Measurements from ENCODE around the gene CMTM1. TPM values are rescaled to one million over a fixed set of nuclear protein-coding genes. Genes with fewer than 3 reads are reported as not detected.
"Not testable (repeated sequence)": the region's sequence is repeated elsewhere in the genome, so short reads cannot be mapped to it uniquely, and the experiment has no call there.

CMTM1 gene
- total RNA-seq, 1 donor from 2014 or later, result 4.3 TPM

- no peak for TF ChIP-seq CTCF (IDR thresholded peaks at IDR 0.05; ENCODE audit: insufficient read depth, low read length, poor library complexity, severe bottlenecking)
- Histone ChIP-seq H3K36me3 (ENCODE audit: control insufficient read depth, insufficient read depth, low read length) (peaks cover 3% of the 10 kb centered on the region), H3K4me3 (ENCODE audit: low read depth, low read length) (no peak overlapping the region), H3K27me3 (ENCODE audit: control insufficient read depth, insufficient read depth, low read length) (no peaks in the 10 kb centered on the region)
- DNase-seq (ENCODE audit: low read depth), result no peak
These were observed 3.3 kb upstream of the CMTM1 start for GRCh38 chr16:66562986-66563385.

DNA sequence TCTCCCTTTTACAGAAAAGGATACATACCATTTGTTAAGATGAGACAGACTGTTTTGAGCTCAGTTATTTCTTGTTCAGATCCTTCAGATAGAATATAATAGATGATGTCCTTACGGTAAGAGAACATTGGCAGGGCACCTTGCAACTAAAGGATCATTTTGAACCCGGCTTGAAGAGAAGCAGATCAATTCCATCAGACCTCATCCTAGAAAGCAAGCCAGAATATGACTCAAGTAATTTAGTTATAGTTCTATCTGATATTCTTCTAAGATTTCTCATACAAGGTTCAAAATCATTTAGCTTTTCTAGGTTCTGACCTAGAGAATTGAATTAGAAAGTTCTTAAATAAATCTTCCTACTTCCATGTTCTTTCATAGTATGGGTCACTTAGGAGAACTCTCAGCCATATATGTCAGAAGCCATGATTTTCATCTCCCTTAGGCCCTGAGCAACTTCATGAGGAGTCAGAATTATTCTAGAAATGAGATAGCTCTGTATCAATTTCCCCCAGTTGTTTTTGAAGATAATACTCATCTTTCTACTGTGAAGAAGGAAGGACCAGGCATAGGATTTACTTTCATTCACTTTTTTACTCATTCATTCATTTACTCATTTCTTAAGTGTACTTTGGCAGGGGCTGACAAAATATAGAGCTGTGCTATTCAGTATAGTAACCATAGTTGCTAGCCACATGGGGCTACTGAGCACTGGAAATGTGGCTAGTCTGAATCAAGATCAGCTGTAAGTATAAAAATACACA, 2.5 kb upstream of the CMTM1 start:
- Histone ChIP-seq H3K4me3 (ENCODE audit: low read depth, low read length) (no peak overlapping the region), H3K36me3 (ENCODE audit: control insufficient read depth, insufficient read depth, low read length) (peaks cover 2% of the 10 kb centered on the region), H3K27me3 (ENCODE audit: control insufficient read depth, insufficient read depth, low read length) (no peaks in the 10 kb centered on the region)
- no peak for TF ChIP-seq CTCF (IDR thresholded peaks at IDR 0.05; ENCODE audit: insufficient read depth, low read length, poor library complexity, severe bottlenecking)
- no peak for DNase-seq (ENCODE audit: low read depth)

- not testable (repeated sequence) for DNase-seq (ENCODE audit: low read depth); H3K27me3 ChIP-seq (ENCODE audit: control insufficient read depth, insufficient read depth, low read length); H3K36me3 ChIP-seq (ENCODE audit: control insufficient read depth, insufficient read depth, low read length); H3K4me3 ChIP-seq (ENCODE audit: low read depth, low read length)
These were observed 1.0 kb downstream of the CMTM1 start for GRCh38 chr16:66567270-66567669.

DNA sequence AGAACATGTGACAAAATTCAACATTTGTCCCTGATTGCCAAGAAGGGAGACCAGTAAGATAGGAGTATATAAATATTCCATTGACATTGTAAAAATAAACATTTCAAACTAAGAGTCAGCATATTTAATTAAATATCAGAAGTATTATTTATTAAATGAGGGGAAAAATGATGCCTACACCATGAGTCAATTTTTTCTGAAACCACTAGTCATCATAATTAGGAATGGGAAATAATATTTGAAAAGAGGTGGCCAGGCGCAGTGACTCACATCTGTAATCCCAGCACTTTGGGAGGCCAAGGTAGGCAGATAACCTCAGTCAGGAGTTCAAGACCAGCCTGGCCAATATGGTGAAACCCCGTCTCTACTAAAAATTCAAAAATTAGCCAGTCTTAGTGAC, 2.1 kb downstream of the CMTM1 start:
- no peak for DNase-seq (ENCODE audit: low read depth)
- Histone ChIP-seq H3K27me3 (ENCODE audit: control insufficient read depth, insufficient read depth, low read length) (no peaks in the 10 kb centered on the region), H3K36me3 (ENCODE audit: control insufficient read depth, insufficient read depth, low read length) (no peaks in the 10 kb centered on the region), H3K4me3 (ENCODE audit: low read depth, low read length) (no peak overlapping the region)
- TF ChIP-seq CTCF (IDR thresholded peaks at IDR 0.05; ENCODE audit: insufficient read depth, low read length, poor library complexity, severe bottlenecking), result no peak

DNA sequence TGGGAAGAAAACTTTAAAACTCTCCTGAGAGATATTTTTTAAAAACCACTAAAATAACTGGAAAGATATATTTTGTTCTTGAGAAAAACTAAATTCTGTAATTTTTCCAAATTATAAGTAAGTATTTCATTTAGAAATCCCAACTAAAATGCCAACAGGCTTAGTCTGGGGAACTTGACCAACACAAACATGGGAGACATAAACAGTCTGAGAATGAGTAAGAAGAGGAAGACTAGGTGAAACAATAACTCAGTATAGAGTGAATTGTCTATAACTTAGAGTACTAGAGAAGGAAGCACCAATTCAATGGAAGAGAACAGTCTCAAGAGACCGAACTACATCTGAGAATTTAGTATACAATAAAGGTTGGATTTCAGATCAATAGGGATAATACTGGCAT, 2.9 kb downstream of the CMTM1 start:
- Histone ChIP-seq H3K4me3 (ENCODE audit: low read depth, low read length) (no peak overlapping the region), H3K36me3 (ENCODE audit: control insufficient read depth, insufficient read depth, low read length) (no peaks in the 10 kb centered on the region), H3K27me3 (ENCODE audit: control insufficient read depth, insufficient read depth, low read length) (no peaks in the 10 kb centered on the region)
- DNase-seq (ENCODE audit: low read depth), result no peak
- TF ChIP-seq CTCF (IDR thresholded peaks at IDR 0.05; ENCODE audit: insufficient read depth, low read length, poor library complexity, severe bottlenecking), result no peak

DNA sequence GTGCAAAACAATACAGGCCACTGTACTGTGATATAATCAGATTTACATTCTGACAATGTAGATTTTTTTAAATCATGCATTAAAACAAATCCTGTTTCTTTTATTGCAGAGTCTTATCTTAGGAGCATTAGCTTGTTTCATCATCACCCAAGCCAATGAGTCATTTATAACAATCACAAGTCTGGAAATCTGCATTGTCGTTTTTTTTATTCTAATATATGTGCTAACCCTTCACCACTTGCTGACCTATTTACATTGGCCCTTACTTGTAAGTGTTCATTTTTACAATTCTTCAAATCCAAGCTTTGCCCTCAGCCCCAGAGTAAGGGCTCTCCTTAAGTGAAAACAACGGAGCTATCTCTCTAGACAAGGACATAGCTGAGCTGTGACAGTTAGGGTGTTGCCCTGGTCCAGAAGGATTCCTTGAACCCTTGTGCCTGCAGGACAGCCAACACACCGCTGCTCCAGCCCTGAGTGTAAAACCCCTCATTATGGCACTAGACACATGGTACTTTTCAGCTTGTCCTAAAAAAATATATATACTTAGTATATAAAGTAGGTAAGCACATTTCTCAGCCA, 3.7 kb downstream of the CMTM1 start:
- Histone ChIP-seq H3K4me3 (ENCODE audit: low read depth, low read length) (no peak overlapping the region), H3K36me3 (ENCODE audit: control insufficient read depth, insufficient read depth, low read length) (no peaks in the 10 kb centered on the region), H3K27me3 (ENCODE audit: control insufficient read depth, insufficient read depth, low read length) (no peaks in the 10 kb centered on the region)
- TF ChIP-seq CTCF (IDR thresholded peaks at IDR 0.05; ENCODE audit: insufficient read depth, low read length, poor library complexity, severe bottlenecking), result no peak
- DNase-seq (ENCODE audit: low read depth), result no peak
